Skeletal muscle tissue (tissue), 4 donors: ENCODE results near the gene SLIT3. TPM values are rescaled to one million over a fixed set of nuclear protein-coding genes. Genes with fewer than 3 reads are reported as not detected.

ENCODE experiments used
- H3K27ac ChIP-seq: one replicate; pipeline ENCODE4 v1.7.0; 2013; ENCODE audit warnings: mild to moderate bottlenecking, low read depth, low read length, inconsistent platforms
- H3K27me3 ChIP-seq, 3 donors: one replicate each; pipeline ENCODE4 v1.7.0; 2013; ENCODE audit warnings: low read length in 3 of 3; ENCODE audit not compliant: control insufficient read depth in 3 of 3, insufficient read depth in 3 of 3
- H3K36me3 ChIP-seq, 3 donors: one replicate each; pipeline ENCODE4 v1.7.0; 2013; ENCODE audit warnings: low read length in 3 of 3; ENCODE audit not compliant: control insufficient read depth in 3 of 3, insufficient read depth in 3 of 3
- H3K4me1 ChIP-seq, 3 donors: one replicate each; pipeline ENCODE4 v1.7.0; 2013; ENCODE audit warnings: low read length in 3 of 3, mild to moderate bottlenecking in 3 of 3; ENCODE audit not compliant: control insufficient read depth in 3 of 3, insufficient read depth in 3 of 3
- H3K4me3 ChIP-seq, 3 donors: one replicate each; pipeline ENCODE4 v1.7.0; 2013; ENCODE audit warnings: low read length in 3 of 3
- H3K9ac ChIP-seq, 3 donors: one replicate each; pipeline ENCODE4 v1.7.0; 2013; ENCODE audit warnings: low read length in 3 of 3, mild to moderate bottlenecking in 3 of 3, moderate library complexity in 2 of 3, low read depth in 1 of 3
- H3K9me3 ChIP-seq, 3 donors: one replicate each; pipeline ENCODE4 v1.7.0; 2013; ENCODE audit warnings: low read length in 3 of 3; ENCODE audit not compliant: control insufficient read depth in 3 of 3
- total RNA-seq: library from RNA; depleted of rRNA; stranded (reverse); fragments of >200 nt; gene quantifications from one replicate; pipeline ENCODE4 v1.2.3, GENCODE V29; 2014
- donor health status: Osteomylitis.

SLIT3 gene
- total RNA-seq, 1 donor from 2014 or later: 7.8 TPM

GRCh38 chr5:169273881-169274280, 27.1 kb downstream of the SLIT3 start:
- Histone ChIP-seq H3K36me3 (no peaks in the 10 kb centered on the region), H3K9ac (no peak overlapping the region), H3K9me3 (no peaks in the 10 kb centered on the region), H3K27ac (no peak overlapping the region), H3K4me3 (no peak overlapping the region), H3K27me3 (peaks cover 0 to 2% (median 0%) of the 10 kb centered on the region in 3 donors), H3K4me1 (peaks cover 3 to 9% (median 7%) of the 10 kb centered on the region in 3 donors)

- H3K9ac ChIP-seq: no peak overlapping the region
- no peak overlapping the region for H3K27ac ChIP-seq
- no peaks in the 10 kb centered on the region for H3K9me3 ChIP-seq
- H3K4me3 ChIP-seq: no peak overlapping the region
- peaks cover 0 to 2% (median 0%) of the 10 kb centered on the region in 3 donors for H3K27me3 ChIP-seq
- H3K4me1 ChIP-seq: peaks cover 3 to 9% (median 7%) of the 10 kb centered on the region in 3 donors
- H3K36me3 ChIP-seq: no peaks in the 10 kb centered on the region
Measured at GRCh38 chr5:169273451-169273850, 27.5 kb downstream of the SLIT3 start.

- Histone ChIP-seq H3K4me3 (no peak overlapping the region), H3K27ac (no peak overlapping the region), H3K4me1 (peaks cover 3 to 9% (median 7%) of the 10 kb centered on the region in 3 donors), H3K27me3 (peaks cover 0 to 2% (median 0%) of the 10 kb centered on the region in 3 donors), H3K9me3 (no peaks in the 10 kb centered on the region), H3K36me3 (no peaks in the 10 kb centered on the region), H3K9ac (no peak overlapping the region)
Measured at GRCh38 chr5:169272731-169273427, 28.1 kb downstream of the SLIT3 start.

GRCh38 chr5:169272111-169272510, 28.8 kb downstream of the SLIT3 start:
- H3K4me3 ChIP-seq: no peak overlapping the region
- no peaks in the 10 kb centered on the region for H3K9me3 ChIP-seq
- H3K27ac ChIP-seq: no peak overlapping the region
- H3K9ac ChIP-seq: no peak overlapping the region
- H3K27me3 ChIP-seq: peaks cover 0 to 2% (median 0%) of the 10 kb centered on the region in 3 donors
- no peaks in the 10 kb centered on the region for H3K36me3 ChIP-seq
- peaks cover 3 to 9% (median 7%) of the 10 kb centered on the region in 3 donors for H3K4me1 ChIP-seq

GRCh38 chr5:169270827-169271226, 30.1 kb downstream of the SLIT3 start:
- H3K27me3 ChIP-seq: peaks cover 0 to under 1% (median 0%) of the 10 kb centered on the region in 3 donors
- no peak overlapping the region for H3K4me3 ChIP-seq
- peaks cover 3 to 9% (median 7%) of the 10 kb centered on the region in 3 donors for H3K4me1 ChIP-seq
- no peak overlapping the region for H3K9ac ChIP-seq
- H3K27ac ChIP-seq: no peak overlapping the region
- H3K36me3 ChIP-seq: no peaks in the 10 kb centered on the region
- no peaks in the 10 kb centered on the region for H3K9me3 ChIP-seq

- H3K9me3 ChIP-seq: no peaks in the 10 kb centered on the region
- peaks cover 2 to 5% (median 4%) of the 10 kb centered on the region in 3 donors for H3K4me1 ChIP-seq
- H3K36me3 ChIP-seq: no peaks in the 10 kb centered on the region
- no peak overlapping the region for H3K9ac ChIP-seq
- no peak overlapping the region for H3K4me3 ChIP-seq
- H3K27me3 ChIP-seq: no peaks in the 10 kb centered on the region
- no peak overlapping the region for H3K27ac ChIP-seq
Measured at GRCh38 chr5:169268019-169268418, 32.9 kb downstream of the SLIT3 start.

- no peaks in the 10 kb centered on the region for H3K4me1 ChIP-seq
- H3K27ac ChIP-seq: no peak overlapping the region
- H3K9ac ChIP-seq: no peak overlapping the region
- no peaks in the 10 kb centered on the region for H3K27me3 ChIP-seq
- no peak overlapping the region for H3K4me3 ChIP-seq
- H3K36me3 ChIP-seq: no peaks in the 10 kb centered on the region
- no peaks in the 10 kb centered on the region for H3K9me3 ChIP-seq
Measured at GRCh38 chr5:169265888-169266287, 35.1 kb downstream of the SLIT3 start.

GRCh38 chr5:169263591-169263990, 37.3 kb downstream of the SLIT3 start:
- Histone ChIP-seq H3K27me3 (no peaks in the 10 kb centered on the region), H3K27ac (no peak overlapping the region), H3K36me3 (no peaks in the 10 kb centered on the region), H3K9me3 (no peaks in the 10 kb centered on the region), H3K4me3 (no peak overlapping the region), H3K9ac (no peak overlapping the region), H3K4me1 (no peaks in the 10 kb centered on the region)

GRCh38 chr5:169260896-169261569, 39.9 kb downstream of the SLIT3 start:
- H3K27me3 ChIP-seq: no peaks in the 10 kb centered on the region
- H3K36me3 ChIP-seq: no peaks in the 10 kb centered on the region

GRCh38 chr5:169258372-169259000, 42.5 kb downstream of the SLIT3 start:
- H3K36me3 ChIP-seq: no peaks in the 10 kb centered on the region
- no peak overlapping the region for H3K9ac ChIP-seq

More at GRCh38 chr5:169260896-169261569, 39.9 kb downstream of the SLIT3 start:
- H3K4me1 ChIP-seq: no peaks in the 10 kb centered on the region
- no peaks in the 10 kb centered on the region for H3K9me3 ChIP-seq
- H3K9ac ChIP-seq: no peak overlapping the region
- no peak overlapping the region for H3K27ac ChIP-seq
- no peak overlapping the region for H3K4me3 ChIP-seq

More at GRCh38 chr5:169258372-169259000, 42.5 kb downstream of the SLIT3 start:
- Histone ChIP-seq H3K27me3 (no peaks in the 10 kb centered on the region), H3K27ac (no peak overlapping the region), H3K4me3 (no peak overlapping the region), H3K4me1 (no peaks in the 10 kb centered on the region), H3K9me3 (no peaks in the 10 kb centered on the region)
